ENCODE measurements around the gene C20orf96. TPM values are rescaled to one million over a fixed set of nuclear protein-coding genes. Genes with fewer than 3 reads are reported as not detected.

The C20orf96 gene
- total RNA-seq, 1 donor from 2014 or later: 6.9 TPM

DNA sequence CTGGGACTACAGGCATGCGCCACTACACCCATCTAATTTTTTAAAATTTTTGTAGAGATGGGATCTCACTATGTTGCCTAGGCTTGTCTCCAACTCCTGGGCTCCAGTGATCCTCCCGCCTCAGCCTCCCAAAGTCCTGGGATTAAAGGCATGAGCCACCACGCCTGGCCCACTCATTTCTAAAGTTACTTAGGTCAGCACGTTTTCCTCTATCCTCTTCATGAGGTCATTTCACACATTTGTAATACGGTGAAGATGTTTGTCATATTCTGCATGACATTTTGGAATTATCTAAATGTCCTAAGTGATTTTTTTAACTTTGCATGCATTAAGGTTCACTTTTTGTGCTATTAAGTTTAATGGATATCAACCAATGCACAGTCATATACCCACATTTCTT lies 22.9 kb upstream of the C20orf96 start:
- DNase-seq (no peak), ATAC-seq (no peak)
- intact Hi-C loops (cut with micrococcal nuclease): no loop called here

DNA sequence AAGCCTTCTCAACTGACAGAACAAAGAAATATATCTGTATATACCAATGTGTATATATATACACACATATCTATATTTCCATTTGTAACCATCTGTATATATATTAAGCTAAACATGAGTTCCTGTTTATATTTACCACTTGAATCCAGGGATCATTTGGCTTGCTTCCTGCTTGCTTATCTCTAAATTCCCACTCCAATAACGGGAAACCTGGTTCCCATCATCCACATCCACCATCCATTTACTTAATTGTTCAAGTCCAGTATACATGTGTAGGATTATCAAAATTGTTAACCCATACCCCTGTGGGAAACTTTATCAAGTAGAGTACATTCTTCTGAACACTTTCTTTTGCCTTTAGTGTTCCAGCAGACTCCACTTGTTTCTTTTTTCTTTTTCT lies 22.3 kb upstream of the C20orf96 start:
- DNase-seq (no peak), ATAC-seq (no peak)
- intact Hi-C loops (cut with micrococcal nuclease): no loop called here

DNA sequence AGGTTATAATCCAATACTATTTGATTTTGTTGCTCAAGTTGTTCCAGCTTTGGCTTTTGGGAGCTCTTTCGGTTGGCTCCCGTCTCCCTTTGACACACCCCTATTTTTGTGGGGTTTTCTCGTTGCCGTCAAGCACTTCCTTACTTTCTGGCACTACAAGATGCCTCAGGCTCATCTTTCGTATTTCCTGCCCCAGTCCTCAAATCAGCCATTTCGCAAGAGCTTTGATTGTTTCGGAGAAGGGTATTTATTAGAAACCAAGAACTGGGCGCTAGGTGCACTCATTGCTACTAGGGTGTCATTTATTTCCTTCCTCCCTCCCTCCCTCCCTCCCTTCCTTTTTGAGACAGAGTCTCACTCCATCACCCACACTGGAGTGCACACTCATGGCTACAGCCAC lies 21.5 kb upstream of the C20orf96 start:
- intact Hi-C loops (cut with micrococcal nuclease): no loop called here
- ATAC-seq (no peak), DNase-seq (no peak)

DNA sequence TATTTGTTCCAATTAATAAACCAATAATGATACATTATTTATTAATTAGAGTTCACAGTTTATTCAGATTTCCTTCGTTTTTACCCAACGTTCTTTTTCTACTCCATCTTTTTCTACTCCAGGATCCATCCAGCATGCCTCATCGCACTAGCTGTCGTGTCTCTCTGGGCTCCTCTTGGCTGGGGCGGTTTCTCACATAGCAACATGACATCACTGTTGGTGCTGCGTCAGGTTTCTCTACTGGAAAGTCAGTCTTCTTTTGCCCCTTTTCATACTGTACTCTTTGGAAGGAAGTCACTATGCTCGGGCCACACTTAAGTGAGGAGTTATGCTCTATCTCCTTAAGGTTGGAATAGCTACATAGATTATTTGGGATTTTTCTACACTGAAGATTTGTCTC lies 21.1 kb upstream of the C20orf96 start:
- DNase-seq (no peak), ATAC-seq (no peak)
- intact Hi-C loops (cut with micrococcal nuclease): no loop called here

DNA sequence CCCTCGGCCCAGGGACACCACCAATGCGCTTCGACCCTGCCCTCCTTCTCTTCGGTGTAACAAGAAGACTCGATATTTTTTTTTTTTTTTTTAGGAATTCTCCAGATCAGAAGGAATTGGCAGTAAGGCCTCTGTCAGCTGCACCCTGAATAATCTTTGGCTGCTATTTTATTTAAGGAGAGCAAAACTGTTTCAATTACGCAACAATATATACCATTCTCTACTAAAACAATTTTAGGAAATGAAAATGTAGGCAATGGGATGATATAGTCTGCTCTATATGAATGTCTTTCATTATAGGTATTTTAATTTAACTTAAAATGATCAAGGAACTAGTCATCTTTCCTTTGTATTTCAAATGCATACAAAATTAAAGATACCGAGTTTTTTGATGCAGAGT lies 20.1 kb upstream of the C20orf96 start:
- DNase-seq: no peak
- ATAC-seq: no peak
- intact Hi-C loops (cut with micrococcal nuclease): no loop called here

DNA sequence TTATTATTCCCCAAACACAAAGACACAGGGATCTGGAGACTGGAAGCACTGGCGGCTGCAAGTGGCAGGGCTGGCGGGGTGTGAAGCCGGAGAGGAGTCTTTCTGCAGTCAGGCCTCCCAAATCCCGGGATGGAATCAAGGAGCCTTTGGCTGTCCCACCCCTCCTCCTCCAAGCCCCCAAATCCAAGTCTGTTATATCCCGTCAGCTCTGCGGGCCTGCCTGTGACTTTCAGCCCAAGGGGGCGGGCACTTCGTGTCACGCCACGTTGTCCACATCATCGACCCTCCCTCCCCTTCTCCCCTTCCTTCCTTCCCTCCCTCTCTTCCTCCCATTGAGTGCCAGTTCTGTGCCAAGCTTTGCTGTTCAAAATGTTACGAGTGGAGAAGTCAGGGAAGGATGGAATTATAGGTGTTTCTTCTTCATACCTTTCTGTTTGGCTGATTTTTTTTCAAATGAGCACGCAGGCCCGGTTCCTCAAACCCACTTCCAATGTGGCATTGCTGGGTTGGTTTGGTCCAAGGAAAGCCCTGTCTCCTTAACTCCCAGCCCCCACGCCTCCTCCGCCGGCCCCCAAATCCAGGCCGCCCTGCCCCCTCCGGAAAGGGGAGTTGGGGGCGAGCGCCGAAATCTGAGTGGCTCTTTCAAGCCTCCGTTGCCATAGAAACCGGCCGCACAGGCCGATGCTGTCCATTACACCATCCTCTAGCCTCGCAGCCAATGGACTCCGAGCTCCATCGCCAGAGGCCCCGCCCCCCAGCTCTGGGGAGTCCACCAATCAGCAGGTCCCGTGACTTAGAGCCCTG lies 19.5 kb upstream of the C20orf96 start:
- intact Hi-C loops (cut with micrococcal nuclease): no loop called here
- peak; percentile 100 for ATAC-seq
- peak; percentile 99 for DNase-seq

DNA sequence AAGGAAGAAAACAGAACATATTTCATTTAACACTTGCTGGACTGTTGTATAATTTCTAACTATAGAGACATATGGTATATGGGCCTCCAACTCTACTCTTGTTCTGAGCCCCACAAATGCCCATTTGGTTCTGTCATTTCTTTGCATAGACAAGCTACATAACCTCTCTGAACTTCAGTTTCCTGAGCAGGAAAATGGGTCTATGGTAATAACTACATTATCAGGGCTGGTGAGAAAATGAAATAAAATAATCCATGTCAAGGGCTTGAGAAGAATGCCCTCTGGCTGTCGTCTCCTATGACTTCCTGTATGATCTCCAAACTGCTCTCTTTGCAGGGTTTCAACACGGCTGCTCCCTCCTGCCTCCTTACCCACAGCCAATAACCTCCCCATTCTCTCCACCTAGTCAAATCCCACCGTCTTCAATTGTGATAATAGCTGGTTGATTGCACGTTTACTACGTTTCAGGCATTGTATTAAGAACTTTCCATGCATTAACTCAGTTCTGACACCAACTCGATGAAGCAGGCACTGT lies 18.8 kb upstream of the C20orf96 start:
- intact Hi-C loops (cut with micrococcal nuclease): no loop called here
- DNase-seq: no peak
- peak; percentile 26 for ATAC-seq

DNA sequence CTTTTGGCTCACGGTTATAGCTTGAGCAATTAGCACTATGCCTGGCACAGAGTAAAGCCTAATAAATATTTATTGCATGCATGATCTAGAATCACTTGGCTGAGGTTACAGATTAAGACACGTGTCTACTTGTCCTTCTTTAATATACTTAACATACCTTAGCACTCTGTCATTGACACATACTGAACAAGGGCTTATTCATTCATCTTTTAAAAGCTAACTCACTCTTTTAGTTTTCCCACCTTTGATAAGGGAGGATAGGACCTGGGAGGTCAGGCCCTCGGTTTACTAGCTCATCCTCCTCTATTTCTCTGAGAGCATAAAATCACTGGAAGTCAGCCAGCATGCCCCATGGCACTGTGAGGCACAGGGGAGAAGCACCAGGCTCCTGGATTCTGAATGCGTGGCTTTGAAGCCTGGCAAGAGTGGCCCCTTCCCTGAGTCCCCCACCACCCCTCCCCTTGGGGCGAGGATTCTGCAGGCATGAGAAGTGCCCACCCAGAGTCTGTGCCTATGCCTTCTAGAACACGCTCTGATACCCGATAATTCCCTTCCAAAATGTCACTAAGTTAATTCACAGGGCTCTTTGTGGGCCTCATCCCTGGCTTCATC lies 18.0 kb upstream of the C20orf96 start:
- ATAC-seq (no peak), DNase-seq (no peak)
- intact Hi-C loops (cut with micrococcal nuclease): no loop called here

DNA sequence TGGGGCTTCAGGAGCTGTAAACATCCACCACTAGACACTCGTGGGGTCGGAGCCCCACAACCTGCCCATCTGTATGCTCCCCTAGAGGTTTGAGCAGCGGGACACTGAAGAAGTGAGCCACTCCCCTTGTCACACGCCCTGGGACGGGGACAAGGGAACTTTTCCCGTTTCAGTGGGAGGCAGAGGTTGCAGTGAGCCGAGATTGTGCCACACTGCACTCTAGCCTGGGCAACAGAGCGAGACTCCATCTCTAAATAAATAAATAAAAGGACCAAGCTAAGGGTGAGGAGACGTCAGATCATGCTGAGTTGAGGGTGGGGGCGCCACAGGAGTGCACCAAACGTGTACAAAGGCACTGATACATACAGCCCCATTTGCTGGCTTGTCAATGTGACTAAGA lies 15.2 kb upstream of the C20orf96 start:
- ATAC-seq (no peak), DNase-seq (no peak)

DNA sequence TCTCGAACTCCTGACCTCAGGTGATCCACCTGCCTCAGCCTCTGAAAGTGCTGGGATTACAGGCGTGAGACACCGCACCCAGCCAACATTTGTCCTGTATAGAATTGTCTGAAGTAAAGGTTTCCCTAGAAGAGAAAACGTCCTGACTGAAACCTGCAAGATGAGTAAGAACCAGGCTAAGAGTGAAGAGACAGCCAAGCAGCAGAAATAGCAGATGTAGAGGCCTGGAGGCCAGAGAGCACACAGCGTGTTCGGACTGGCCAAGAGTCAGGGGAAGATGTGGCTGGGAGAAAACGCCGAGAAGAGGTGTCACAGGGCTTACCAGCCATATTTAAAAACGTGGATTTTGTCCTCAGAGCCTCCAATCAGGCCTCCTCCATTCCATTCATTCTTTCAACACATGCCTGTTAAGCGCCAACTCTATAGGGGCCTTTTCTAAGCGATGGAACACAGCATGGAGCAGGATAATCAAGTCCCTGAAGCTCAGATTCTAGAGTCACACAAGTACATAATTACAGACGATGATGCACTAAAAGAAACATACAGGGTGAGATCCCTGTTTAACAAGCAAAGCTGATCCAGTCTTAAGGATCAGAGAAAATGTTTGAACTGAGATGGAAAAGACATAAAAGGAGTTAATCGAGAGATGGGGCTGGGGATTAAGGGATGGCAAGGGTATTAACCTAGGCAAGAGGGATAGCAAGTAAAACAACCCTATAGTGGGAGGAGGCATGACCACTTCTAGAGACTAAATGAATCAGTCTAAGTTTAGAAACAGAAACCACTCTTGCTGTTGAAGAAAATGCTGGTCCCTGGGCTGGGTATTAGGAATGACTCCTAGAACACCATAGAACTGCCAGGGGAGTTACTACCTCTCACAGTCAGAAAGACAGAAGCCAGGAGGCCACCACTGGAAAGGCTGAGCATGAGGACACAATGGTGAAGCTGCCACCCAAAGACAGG lies 11.6 kb upstream of the C20orf96 start:
- intact Hi-C loops (cut with micrococcal nuclease): no loop called here
- DNase-seq (no peak), ATAC-seq (peak; percentile 10)

More for the DNA sequence above, 15.2 kb upstream of the C20orf96 start:
- intact Hi-C loops (cut with micrococcal nuclease): no loop called here

DNA sequence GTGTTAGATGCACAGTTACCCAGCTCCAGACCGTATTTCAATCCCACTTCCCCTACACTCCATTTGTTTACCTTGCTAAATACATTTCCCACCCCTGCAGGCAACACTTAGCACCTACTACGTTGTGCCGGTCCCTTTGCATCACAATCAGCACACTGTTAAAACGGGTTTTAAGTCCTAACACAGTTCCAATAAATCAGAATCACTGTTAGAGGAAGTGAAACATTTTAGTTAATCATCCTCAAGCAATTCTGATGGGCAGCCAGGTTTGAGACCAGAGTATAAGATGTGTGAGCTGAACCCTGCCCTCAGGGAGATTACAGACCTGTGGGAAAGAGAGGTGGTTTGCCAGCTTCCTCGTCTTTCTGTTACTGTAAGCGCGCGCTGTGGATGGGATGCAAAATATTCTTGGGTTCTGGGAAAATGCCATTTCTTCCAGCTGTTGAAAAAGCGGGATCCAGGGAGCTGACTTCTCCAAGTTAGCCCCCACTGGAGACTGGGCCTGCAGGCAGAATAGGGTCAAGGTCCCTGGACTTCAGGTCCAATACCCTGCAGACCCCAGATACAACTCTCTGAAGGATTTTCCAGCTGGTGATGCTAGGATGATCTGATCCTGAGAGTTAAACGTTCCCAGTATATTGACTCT lies 9.9 kb upstream of the C20orf96 start:
- ATAC-seq: no peak
- intact Hi-C loops (cut with micrococcal nuclease): no loop called here
- no peak for DNase-seq

DNA sequence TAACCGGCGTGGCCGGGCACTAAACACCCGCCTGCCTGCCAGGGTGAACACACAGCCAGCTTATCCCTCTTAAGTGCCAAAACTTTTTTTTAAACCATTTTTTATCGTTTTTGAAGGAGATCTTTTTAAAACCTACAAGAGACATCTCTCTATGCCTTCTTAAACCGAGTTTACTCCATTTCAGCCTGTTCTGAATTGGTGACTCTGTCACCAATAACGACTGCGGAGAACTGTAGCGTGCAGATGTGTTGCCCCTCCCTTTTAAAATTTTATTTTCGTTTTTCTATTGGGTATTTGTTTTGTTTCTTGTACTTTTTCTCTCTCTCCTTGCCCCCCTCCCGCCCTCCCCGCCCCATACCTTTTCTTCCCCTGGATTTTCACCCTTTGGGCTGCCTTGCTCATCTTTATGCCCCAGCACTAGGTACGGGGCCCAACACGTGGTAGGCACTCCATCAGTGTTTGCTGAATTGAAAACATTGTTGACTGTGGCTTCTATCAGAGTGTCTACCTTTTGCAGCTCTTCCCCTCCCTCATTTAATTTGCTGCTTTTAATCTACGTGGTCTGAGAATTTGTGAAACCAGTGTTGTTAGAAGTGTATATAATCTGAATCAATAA lies 8.3 kb upstream of the C20orf96 start:
- intact Hi-C loops (cut with micrococcal nuclease): no loop called here
- ATAC-seq (no peak), DNase-seq (no peak)

DNA sequence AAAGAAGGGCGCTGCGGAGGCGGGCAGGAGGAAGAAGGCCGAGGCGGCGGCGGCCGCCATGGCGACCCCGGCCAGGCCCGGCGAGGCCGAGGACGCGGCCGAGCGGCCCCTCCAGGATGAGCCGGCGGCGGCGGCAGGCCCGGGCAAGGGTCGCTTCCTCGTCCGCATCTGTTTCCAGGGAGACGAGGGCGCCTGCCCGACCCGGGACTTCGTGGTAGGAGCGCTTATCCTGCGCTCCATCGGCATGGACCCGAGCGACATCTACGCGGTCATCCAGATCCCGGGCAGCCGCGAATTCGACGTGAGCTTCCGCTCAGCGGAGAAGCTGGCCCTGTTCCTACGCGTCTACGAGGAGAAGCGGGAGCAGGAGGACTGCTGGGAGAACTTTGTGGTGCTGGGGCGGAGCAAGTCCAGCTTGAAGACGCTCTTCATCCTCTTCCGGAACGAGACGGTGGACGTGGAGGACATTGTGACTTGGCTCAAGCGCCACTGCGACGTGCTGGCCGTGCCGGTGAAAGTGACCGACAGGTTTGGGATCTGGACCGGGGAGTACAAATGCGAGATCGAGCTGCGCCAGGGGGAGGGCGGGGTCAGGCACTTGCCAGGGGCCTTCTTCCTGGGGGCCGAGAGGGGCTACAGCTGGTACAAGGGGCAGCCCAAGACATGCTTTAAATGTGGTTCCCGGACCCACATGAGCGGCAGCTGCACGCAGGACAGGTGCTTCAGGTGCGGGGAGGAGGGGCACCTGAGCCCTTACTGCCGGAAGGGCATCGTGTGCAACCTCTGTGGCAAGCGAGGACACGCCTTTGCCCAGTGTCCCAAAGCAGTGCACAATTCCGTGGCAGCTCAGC lies 7.6 kb upstream of the C20orf96 start:
- peak; percentile 50 for ATAC-seq
- intact Hi-C loops (cut with micrococcal nuclease): no loop called here
- peak; percentile 78 for DNase-seq

DNA sequence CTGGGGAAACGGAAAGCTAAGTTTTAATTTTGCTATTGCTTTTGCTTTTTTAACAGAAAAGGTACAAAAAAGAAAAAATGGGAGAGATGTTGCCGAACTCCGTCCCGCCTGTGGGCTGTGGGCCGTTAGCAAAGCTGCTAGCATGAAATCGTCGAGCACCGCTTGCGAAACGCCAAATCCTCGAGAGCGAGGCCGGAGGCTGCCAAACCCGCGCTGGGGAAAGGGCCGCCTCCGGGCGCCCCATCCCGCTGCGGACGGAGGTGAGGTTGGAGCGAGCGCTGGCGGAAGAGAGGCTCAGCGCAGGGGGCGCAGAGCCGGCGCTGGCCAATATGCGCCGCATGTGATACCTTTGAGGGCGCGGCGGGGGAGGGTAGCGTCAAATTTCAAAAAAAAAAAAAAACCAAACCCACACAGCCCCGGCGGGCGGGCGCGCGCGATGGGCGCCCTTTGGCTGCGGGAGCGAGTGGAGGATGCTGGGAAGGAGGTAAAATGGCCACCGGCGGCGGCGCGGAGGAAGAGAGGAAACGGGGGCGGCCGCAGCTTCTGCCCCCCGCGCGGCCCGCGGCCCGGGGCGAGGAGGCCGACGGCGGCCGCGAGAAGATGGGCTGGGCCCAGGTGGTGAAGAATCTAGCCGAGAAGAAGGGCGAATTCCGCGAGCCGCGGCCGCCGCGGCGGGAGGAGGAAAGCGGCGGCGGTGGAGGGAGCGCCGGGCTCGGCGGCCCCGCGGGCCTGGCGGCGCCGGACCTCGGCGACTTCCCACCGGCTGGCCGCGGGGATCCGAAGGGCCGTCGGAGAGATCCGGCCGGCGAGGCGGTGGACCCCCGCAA lies 6.8 kb upstream of the C20orf96 start, which contains the start of gene ZCCHC3:
Gene ZCCHC3, plus strand, starts transcription at position 473 of the 827 bp plus-strand sequence. Its CDS starts 17 bp downstream, at position 490.
- intact Hi-C loops (cut with micrococcal nuclease): no loop called here
- ATAC-seq: peak; percentile 93
- peak; percentile 93 for DNase-seq

DNA sequence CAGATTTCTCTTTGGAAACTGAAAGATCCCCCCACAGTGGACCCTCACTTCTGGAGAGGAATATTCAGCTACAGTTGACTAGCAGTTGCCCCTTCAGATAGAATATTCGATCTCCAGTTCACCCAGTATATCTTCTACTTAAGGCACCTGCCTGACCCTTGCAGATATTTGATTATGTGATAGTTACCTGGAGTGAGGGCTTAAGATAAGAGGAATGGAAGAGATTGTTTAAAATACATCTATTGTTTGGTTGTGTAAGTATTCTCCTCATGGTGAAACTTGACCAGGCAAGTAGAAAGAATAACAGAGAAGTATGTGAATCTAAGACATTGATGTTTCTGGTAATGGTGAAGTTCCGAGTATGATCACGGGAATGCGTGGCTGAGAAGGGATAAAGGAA lies 5.3 kb upstream of the C20orf96 start:
- DNase-seq: no peak
- ATAC-seq: no peak
- intact Hi-C loops (cut with micrococcal nuclease): no loop called here

DNA sequence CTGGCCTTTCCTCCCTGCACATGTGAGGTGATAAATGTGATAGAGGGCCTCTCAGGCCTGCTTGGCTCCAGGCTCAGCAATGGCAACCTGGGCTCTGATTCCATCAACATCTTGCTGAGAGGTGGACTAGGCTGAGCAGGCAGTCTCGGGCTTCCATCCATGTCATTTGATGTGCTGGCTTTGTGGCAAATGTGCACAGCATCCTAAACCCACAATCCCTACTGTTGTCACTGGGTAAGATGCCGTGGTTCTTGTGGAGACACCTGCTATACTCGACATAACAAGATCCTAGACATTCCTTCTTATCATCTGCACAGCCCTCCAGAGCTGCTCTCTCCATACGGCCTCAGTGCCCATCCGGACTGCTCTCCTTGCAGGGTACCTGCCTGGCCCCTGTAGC lies 4.1 kb upstream of the C20orf96 start:
- no peak for DNase-seq
- ATAC-seq: no peak
- intact Hi-C loops (cut with micrococcal nuclease): no loop called here

DNA sequence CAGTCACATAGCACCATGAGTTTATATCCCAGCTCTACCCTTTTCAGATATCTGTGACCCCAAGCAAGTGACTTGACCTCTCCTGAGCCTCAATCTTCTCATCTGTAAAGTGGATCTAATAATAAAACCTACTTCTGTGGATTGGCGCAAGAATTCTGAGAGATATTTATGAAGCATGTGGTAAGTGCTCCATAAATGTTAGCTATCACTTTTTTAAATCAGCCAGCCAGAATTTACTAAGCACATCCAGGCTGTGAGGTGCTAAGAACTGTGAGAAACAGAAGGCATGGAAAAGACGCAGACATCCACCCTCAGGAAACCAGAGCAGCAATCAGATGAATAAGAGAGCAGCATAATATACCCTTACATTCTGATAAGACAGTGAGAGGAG lies 862 bp downstream of the C20orf96 start:
- DNase-seq (no peak), ATAC-seq (no peak)
- intact Hi-C loops (cut with micrococcal nuclease): no loop called here

All from left ventricle myocardium superior (tissue), 1 donor.